Measurements from ENCODE around the gene ST3GAL3. TPM values are rescaled to one million over a fixed set of nuclear protein-coding genes. Genes with fewer than 3 reads are reported as not detected.

Gene ST3GAL3
- total RNA-seq, 1 donor = 28.5 TPM

GRCh38 chr1:43902058-43902831, 194.9 kb downstream of the ST3GAL3 start:
- DNase-seq (ENCODE audit: low read depth in 2 of 3, low spot score in 2 of 3) = no peak

- DNase-seq (ENCODE audit: low read depth in 2 of 3, low spot score in 2 of 3) = no peak
Measured at GRCh38 chr1:43904660-43905551, 197.6 kb downstream of the ST3GAL3 start.

GRCh38 chr1:43908226-43908625, 200.9 kb downstream of the ST3GAL3 start:
- no peak for DNase-seq (ENCODE audit: low read depth in 2 of 3, low spot score in 2 of 3)

GRCh38 chr1:43908858-43909257, 201.5 kb downstream of the ST3GAL3 start:
- no peak for DNase-seq (ENCODE audit: low read depth in 2 of 3, low spot score in 2 of 3)

- DNase-seq (ENCODE audit: low read depth in 2 of 3, low spot score in 2 of 3) = no peak
Measured at GRCh38 chr1:43910343-43910742, 203.0 kb downstream of the ST3GAL3 start.

- DNase-seq (ENCODE audit: low read depth in 2 of 3, low spot score in 2 of 3) = no peak
Measured at GRCh38 chr1:43912607-43913006, 205.3 kb downstream of the ST3GAL3 start.

GRCh38 chr1:43913051-43913501, 205.7 kb downstream of the ST3GAL3 start:
- no peak for DNase-seq (ENCODE audit: low read depth in 2 of 3, low spot score in 2 of 3)

GRCh38 chr1:43913666-43914360, 206.5 kb downstream of the ST3GAL3 start:
- DNase-seq (ENCODE audit: low read depth in 2 of 3, low spot score in 2 of 3) = no peak

GRCh38 chr1:43914576-43915525, 207.5 kb downstream of the ST3GAL3 start:
- DNase-seq (ENCODE audit: low read depth in 2 of 3, low spot score in 2 of 3) = no peak

GRCh38 chr1:43919906-43920305, 212.6 kb downstream of the ST3GAL3 start:
- DNase-seq (ENCODE audit: low read depth in 2 of 3, low spot score in 2 of 3) = no peak

GRCh38 chr1:43921022-43921421, 213.7 kb downstream of the ST3GAL3 start:
- DNase-seq (ENCODE audit: low read depth in 2 of 3, low spot score in 2 of 3) = no peak

GRCh38 chr1:43924516-43924915, 217.2 kb downstream of the ST3GAL3 start:
- DNase-seq (ENCODE audit: low read depth in 2 of 3, low spot score in 2 of 3) = no peak

GRCh38 chr1:43925846-43926245, 218.5 kb downstream of the ST3GAL3 start:
- DNase-seq (ENCODE audit: low read depth in 2 of 3, low spot score in 2 of 3) = no peak

GRCh38 chr1:43930168-43930948, 223.0 kb downstream of the ST3GAL3 start:
- peak in 1 of 3 donors; percentile 32 for DNase-seq (ENCODE audit: low read depth in 2 of 3, low spot score in 2 of 3)

- DNase-seq (ENCODE audit: low read depth in 2 of 3, low spot score in 2 of 3) = no peak
Measured at GRCh38 chr1:43930949-43931275, 223.6 kb downstream of the ST3GAL3 start.

- DNase-seq (ENCODE audit: low read depth in 2 of 3, low spot score in 2 of 3) = no peak
Measured at GRCh38 chr1:43931711-43932660, 224.7 kb downstream of the ST3GAL3 start.

- peak in 1 of 3 donors; percentile 22 for DNase-seq (ENCODE audit: low read depth in 2 of 3, low spot score in 2 of 3)
Measured at GRCh38 chr1:43932786-43933385, 225.6 kb downstream of the ST3GAL3 start.

Measured in hematopoietic multipotent progenitor cell (in vitro differentiated cells).